ENCODE measurements around the gene SNRNP25.

The SNRNP25 gene

DNA sequence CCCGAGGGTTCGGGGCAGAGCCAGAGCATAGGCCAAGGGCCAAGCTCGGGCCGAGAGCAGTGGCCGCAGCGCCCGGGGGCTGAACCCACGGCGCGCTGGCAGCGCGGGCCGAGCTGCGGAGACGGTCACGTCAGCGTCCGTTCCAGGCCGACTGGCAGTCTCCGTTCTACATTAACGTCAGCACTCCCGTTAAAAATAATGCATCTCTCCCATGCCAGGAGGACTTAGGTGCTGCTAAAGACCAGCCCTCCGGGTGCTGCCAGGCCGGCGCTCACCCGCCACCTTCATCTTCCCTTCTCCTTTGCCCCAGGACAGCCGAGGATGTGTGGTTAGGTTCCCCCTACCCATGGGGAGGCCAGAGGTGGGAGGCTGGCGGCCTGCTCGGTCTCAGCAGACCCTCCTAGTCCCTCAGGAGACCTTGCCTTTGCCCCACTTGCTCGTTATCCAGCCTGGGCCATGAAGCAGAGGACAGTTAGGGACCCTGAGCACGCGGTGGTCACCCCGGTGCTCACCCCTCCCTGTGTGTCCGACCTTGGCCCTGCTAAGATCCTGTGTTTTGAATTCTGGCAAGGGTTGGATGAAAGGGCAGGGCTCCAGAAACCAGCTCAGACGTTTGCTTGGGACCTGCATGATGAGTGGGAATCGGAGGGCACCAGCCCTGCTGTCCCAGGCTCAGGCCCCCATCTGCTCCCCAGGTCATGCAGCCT lies 25.0 kb downstream of the SNRNP25 start:
- DNase-seq (ENCODE audit: low read depth): no peak

DNA sequence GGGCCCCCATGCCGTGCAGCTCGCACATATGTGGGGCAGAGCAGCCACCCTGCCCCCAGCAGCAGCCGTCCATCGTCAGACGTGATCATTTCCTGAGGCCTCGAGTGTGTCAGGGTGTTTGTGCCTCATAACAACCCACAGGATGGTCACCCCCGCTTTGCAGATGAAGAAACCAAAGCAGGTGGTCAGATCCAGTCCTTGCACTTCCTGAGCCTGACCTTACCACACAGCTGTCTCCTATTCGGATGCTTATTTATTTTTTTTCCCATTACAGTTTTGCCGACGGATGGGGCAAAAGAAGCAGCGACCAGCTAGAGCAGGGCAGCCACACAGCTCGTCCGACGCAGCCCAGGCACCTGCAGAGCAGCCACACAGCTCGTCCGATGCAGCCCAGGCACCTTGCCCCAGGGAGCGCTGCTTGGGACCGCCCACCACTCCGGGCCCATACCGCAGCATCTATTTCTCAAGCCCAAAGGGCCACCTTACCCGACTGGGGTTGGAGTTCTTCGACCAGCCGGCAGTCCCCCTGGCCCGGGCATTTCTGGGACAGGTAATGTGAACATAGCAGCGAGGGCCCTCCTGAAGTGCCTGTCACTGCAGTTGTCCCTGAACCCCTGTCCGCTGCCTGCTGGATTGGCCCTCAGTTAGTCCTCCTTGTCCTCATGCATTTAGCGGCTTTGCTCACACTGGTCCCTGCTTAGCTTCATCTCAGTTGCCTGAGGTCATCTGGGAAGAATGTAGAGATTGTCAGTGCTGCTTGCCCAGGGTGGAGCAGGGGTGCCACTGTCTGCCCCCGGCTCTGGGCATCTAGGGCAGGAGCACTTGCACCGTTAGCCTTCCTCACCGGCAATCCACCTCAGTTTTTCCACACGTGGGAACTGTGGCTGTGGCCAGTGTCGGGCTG lies 25.8 kb downstream of the SNRNP25 start:
- DNase-seq (ENCODE audit: low read depth): no peak

DNA sequence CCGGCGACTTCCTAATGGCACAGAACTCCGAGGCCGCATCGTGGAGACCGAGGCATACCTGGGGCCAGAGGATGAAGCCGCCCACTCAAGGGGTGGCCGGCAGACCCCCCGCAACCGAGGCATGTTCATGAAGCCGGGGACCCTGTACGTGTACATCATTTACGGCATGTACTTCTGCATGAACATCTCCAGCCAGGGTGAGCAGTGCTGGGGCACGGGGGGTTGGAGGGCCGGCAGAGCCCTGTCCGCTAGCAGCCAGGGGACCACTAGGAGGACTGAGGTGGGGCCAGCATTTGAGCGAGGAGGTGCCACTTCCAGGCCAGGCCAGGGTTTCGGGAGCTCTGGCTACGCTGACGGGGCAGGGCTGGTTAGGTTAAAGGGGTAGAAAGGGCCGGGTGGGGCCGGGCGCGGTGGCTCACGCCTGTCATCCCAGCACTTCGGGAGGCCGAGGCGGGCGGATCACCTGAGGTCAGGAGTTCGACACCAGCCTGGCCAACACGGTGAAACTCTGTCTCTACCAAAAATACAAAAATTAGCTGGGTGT lies 29.5 kb downstream of the SNRNP25 start:
- no peak for DNase-seq (ENCODE audit: low read depth)

DNA sequence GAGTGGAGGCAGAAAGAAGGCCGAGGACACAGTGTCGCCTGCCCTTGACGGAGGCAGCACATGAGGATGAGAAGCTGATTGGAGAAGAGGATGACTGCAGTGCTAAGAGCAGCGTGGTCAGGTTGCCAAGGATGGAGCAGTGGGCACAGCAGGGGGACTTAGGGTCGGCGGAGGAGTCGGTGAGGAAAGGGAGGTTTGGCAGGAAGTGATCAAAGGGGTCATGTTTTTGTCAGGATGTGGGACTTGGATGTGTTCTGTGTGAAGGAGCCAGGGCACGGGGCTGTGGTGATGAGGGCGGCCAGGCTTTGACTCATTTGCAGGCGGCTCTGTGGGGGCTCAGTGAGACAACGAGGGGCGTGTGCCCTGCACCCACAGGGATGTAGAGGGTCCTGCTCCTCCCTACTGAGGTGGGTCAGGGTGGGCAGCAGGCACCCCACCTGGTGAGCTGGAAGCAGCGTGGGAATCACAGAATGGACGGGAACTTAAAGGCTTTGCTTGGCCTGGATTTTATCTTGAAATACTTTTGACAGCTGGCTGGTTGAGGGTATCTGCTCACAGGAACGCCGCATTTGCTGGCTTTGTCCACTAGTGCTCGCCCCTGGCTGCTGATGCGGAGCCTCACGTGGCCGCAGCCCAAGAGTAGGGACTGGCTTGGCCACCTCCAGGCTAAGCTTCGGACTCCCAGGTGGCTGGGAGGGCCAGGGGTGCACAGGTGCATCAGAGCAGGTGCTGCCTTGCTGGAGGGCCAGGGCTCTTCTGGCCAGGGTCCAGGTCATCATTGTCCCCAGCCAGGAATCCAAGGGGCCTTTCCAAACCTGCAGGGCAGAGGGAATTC lies 30.4 kb downstream of the SNRNP25 start:
- DNase-seq (ENCODE audit: low read depth): no peak

DNA sequence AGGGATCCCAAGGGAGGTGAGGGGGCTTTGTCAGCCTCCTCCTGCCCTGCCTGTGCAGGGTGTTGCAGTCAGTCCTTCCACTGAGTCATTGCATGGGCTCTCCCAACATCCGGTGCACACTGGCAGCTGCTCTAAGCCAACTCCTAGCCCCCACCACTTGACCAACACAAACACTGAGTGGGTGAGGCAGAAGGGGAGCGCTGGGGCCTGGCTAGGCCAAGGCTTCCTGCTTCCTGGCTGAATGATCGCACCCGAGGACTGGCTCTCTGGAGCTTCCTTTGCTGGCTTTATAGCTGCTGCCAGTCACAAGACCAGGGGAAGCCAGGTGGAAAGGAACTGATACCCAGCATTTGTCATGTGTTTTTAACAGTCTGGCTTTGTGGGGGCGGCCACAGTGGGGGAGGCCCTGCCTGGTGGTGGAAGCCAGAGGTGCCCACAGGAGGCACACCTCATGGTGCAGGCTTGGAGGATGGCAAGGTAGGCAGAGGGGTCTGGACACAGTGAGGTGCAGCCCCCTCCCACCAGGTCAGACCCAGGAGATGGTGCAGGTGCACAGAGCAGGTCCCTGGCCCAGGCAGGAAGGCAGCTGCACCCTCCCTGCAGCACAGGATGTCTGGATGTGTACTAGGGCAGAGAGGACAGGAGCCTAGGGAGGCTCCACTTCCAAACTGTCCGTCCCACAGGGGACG lies 31.2 kb downstream of the SNRNP25 start:
- DNase-seq (ENCODE audit: low read depth): peak; percentile 26

DNA sequence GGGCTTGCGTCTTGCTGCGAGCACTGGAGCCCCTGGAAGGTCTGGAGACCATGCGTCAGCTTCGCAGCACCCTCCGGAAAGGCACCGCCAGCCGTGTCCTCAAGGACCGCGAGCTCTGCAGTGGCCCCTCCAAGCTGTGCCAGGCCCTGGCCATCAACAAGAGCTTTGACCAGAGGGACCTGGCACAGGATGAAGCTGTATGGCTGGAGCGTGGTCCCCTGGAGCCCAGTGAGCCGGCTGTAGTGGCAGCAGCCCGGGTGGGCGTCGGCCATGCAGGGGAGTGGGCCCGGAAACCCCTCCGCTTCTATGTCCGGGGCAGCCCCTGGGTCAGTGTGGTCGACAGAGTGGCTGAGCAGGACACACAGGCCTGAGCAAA lies 31.8 kb downstream of the SNRNP25 start:
- no peak for DNase-seq (ENCODE audit: low read depth)

DNA sequence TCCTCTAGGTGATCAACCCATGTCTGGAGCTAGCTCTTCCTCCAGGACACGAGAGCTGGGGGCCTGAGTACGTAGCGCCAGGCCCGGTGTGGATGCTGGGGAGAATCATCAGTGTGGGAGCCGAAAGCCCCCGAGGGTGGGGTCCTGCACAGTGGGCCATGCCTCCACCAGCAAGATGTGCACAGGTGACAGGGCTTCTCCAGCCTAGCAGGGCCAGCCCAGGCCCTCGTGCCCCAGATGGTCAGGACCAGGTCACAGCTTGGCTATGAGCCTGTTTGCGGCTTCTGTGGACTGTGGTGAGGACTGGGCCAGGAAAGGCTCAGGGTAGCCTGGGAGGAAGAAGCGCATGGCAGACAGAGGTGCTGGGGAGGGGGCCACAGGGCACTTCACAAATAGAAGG lies 32.2 kb downstream of the SNRNP25 start:
- DNase-seq (ENCODE audit: low read depth): no peak

DNA sequence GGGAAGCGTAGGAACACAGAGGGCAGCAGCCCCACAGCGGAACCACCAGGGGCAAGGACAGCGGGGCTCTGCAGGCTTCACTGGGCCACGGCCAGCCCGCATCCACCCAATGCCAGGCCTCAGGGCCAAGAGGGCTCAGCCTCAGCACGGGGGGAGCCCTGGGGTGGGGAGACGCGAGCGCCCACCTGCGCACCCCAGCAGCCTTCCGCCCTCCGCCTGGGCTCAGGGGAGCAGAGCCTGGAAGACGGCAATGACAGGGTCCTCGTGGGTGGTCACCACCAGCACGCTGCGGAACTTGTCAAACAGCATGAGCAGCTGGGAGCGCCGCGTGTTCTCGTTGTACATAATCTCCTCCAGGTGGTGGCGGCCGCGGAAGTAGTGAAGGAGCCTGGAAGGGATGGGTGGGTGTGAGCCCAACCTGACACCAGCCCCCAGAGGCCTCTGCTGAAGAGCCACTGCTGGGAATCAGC lies 32.9 kb downstream of the SNRNP25 start:
- DNase-seq (ENCODE audit: low read depth): no peak

DNA sequence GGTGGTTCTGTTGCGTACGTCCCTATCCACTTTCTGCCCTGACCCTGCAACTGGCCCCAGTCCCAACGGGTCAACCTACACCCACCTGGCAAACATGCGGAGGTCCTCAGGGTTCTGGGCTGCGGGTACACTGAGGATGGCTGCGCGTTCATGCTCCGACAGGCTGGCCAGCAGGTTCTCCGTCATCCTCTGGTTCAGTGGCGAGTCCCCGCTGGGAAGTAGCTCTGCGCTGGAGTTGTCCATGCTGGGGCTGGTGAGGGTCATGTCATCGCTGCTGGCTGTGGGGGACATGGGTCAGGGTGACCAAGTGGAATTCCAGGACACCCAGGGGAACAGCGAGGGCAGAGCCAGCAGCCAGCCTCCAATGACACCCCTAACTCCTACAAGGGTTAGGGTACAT lies 35.0 kb downstream of the SNRNP25 start:
- DNase-seq (ENCODE audit: low read depth): no peak

DNA sequence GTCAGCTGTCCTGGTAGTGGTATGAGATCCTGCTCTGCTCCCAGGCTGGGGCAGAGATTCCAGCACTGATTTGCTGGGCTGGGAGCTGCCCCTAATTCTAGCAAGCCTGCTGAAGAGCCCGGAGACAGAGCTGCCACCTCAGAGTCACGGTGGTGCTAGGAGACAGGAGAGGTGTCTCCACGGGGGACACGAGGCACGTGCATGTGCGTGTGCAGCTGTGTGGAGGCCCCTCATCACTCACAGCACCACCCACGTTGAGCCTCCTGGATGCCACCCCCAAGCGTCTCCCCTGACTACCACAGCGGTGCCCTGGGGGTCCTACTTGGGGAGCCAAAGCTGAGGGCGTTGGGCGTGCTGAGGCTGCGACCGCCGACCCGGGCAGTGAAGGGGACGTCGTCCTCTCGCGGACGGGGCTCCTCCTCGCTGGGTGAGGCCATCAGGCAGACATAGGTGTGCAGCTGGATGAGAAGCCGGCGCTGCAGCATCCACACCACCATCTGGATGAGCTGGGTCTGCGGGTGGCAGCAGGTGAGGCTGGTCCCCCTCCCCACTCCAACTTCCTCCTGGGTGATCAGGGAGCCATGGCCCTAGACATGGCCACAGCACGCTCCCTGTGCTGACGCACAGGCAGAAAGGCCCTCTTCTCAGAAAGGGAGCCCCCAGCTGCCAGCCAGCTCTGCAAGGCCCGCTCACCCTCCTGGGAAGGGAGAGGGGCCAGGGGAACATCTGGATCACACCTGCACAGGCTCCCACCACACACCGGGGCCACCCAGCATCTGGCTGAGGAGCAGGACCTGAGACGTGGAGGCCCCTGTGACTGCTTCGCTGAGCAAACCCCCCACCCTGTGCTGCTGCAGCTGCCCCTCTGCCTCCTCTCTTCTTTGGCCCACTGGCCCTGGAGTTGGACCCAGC lies 36.0 kb downstream of the SNRNP25 start:
- no peak for DNase-seq (ENCODE audit: low read depth)

DNA sequence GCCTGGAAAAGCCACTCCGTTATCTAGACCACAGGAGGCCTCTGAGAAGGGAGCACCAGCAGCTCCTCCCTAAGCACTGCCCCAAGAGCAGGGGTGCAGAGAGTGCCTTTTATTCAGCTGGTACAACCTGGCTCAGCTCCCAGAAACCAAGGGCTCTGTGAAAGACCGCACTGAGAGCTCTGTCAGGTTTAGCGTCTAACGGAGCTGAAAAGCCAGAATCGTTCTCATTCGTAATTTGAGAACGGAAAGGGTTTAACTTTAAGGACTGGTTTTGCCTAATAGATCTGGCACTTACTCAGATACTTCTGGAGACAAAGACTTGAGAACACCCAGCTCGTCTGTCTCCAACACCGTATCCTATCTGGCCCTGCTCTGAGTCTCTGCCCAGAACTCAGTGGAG lies 37.9 kb downstream of the SNRNP25 start:
- no peak for DNase-seq (ENCODE audit: low read depth)

DNA sequence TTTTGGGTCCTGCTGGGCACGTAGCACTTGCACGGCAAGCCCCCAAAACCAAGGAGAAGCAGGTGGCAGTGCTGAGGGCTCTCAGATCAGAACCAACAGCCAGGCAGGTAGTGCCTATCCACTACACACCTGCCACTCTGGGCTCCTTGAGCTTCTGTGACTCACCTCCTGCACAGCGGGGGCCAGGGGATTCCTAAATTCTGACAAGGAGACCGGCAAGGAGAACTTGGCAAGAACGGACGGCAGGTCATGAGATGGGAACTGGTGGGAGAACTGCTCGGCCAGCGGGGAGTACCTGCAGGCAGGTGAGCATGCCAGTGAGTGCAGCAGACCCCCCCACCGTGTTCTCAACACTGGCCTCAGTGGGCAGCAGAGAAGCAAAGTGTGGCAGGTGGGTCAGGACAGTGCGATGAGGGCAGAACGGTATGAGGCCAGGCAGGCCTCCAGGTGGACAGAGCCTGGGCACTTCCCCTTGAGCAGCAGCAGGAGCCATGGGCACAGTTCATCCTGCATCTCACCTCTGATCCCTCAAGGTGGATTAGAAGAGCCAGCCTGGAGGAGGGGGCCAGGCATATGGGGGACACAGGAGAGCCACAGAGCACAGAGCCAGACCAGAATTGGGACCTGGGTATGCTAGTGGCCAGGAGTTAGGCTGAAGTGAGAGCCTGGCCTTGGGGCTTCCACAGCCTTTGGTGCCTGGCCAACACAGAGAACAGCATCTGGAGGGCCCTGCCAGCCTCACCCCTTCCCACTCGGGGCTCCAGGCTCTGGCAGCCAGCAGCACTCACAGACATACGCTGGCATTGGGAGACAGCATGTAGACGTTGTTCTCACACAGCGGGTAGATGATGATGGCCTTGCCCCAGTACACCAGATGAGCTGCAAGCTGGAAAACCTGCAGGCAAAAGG lies 39.1 kb downstream of the SNRNP25 start:
- DNase-seq (ENCODE audit: low read depth): no peak

DNA sequence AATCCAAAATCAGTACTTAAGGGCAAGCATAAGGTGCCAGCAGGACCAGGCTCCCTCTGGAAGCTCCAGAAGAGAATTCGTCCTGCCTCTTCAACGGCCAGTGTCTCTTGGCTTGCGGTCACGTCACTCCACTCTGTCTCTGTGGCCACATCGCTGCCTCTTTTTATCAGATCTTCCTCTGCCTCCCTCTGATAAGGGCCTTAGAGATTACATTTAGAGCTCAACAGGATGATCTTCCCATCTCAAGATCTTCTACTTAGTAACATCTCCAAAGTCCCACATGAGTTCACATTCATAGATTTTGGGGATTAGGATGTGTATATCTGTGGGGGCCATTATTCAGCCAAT lies 41.3 kb downstream of the SNRNP25 start:
- DNase-seq (ENCODE audit: low read depth): no peak

DNA sequence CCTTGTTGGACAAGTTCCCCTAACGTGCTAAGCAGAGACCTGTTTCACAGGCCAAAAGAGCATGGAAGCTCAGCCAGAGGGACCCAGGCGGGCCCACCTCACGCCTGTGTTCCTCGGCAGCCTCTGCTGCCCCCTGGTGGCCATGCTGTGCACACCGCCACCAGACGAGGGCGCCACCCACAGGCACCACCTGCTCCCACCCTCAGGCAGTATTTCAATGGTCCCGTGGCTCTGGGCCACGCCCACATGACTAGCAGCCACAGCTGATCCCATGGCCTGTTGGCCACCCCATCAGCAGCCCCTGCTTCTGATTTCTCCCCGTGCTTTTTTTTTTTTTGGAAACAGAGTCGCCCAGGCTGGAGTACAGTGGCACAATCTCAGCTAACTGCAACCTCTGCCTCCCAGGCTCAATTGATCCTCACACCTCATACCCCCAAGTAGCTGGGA lies 43.3 kb downstream of the SNRNP25 start:
- peak; percentile 84 for DNase-seq (ENCODE audit: low read depth)

DNA sequence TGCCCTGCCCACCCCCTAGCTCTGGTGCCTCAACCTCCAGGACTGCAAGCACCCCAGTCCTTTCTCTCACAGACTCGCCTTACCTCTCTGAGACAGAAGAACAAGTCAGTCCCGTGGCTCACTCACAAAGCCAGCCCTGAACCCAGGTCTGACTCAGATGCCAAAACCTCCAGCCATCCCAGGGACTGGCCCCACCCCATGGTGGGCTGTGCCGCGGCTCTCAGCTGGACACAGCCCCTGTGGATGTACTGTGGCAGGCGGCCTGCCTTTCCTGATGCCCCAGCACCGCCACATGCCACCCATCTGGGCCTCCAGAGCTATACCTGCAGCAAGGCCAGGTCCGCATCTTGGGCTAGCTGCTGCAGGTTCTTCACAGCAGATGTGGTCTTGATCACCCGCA lies 44.2 kb downstream of the SNRNP25 start:
- no peak for DNase-seq (ENCODE audit: low read depth)

DNA sequence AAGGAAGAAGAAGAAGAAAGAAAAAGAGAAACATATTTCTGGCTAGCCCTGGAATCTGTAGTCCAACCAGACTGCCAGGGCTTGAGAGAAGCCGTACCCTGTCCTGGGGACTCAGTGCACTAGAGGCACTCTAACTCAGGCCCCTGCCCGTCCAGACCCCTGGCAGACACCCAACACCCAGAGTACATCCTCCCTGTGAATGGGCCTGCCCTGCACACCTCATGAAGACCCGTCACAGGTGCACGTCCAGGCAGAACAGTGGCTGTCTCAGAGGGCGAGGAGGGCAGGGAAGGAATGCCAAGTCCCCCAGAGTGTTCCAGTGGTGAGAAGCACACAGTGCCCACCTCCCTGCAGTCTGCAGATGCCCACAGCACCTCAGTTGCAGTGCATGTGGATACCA lies 47.4 kb downstream of the SNRNP25 start:
- no peak for DNase-seq (ENCODE audit: low read depth)

DNA sequence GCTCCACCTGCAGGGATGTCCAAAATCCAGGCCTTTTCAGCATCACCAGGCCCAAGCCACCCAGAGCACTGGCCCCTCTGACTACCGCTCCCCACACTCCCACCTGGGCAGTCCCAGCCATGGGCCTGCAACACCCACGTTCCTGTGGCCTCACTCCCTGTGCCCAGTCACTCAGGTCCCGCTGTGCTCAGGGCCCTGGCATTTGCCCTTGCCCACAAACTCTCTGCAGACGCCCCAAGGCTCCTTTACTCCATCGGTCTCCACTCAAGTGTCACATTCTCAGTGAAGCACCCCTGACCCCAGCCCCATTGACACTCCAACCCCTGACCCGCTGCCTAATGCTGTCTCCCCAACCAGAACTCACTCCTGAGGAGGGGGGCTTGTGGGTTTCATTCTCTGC lies 48.0 kb downstream of the SNRNP25 start:
- no peak for DNase-seq (ENCODE audit: low read depth)

DNA sequence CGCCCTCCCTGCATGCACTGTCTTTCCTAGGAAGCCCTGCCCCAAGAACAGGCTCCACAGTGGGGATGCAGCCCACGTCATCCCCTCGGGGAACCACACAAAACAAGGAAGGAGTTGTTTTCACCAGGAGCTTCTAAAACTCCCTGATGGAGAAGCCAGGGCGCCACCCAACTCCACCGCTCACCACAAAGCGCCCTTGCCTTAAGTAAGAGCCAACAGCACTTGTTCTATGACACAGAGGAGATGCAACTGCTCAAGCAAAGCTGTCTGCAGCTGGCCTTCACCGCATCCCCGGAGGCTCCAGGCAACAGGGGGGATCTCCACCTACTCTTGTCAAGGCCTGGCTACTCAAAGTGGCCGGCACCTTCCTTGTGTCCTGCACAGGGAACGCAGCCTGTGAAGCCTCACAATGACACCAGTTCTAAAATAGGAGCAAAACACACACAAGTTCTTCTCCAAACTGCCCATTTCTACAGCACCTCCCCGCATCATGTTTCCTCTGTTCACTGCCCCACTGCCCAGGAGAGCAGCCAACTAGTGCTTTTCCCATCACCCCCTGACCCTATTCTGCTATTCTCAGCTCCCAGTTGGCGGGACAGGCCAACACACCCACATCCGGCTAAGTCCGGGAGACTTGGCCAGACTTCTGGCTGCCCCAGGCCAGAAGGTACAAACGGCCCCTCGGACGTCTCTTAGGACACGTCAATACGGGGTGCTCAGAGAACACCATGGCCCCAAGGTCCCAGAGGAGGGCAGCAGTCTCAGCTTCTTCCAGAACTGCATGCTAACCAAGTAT lies 48.6 kb downstream of the SNRNP25 start:
- no peak for DNase-seq (ENCODE audit: low read depth)

DNA sequence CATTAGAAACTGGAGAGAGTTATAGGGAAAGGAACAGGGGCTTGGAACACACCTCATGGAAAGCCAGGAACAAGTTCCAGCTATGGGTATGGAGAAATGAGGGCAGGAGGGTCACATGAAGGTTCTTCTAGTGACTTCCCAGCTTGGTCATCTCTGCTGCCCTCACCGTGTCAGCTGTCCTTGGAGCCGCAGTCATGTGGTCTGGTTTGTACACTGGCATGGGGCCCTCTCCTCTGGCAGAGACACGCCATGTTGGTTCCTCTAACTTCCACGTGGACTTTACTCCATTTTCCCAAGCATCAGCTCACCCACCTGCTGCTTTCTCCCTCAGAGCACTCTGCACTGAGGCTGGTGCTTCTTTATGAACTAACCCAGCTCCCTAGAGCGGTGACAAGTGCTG lies 50.7 kb downstream of the SNRNP25 start:
- no peak for DNase-seq (ENCODE audit: low read depth)
